DOHH2 (cell line): ENCODE data around the gene FGD6.

Experiments
- H3F3A ChIP-seq: fragments of 200-600 bp; sonication (generic), shearing (Covaris generic); 2 replicates; pipeline ENCODE4 v1.6.0; 2016; ENCODE audit warnings: antibody characterized with exemption, mild to moderate bottlenecking; ENCODE audit not compliant: control insufficient read depth, insufficient read depth
- H3K27ac ChIP-seq: fragments of 200-600 bp; sonication (generic); 2 replicates; pipeline ENCODE4 v1.5.1; 2014; ENCODE audit warnings: low read depth, mild to moderate bottlenecking, low read length, moderate library complexity
- H3K27me3 ChIP-seq: fragments of 200-600 bp; sonication (generic); 2 replicates; pipeline ENCODE4 v1.6.1; 2014; ENCODE audit warnings: mild to moderate bottlenecking, low read length, mixed read lengths; ENCODE audit not compliant: control insufficient read depth
- H3K36me3 ChIP-seq: fragments of 200-600 bp; sonication (generic); 2 replicates; pipeline ENCODE4 v1.6.1; 2014; ENCODE audit warnings: mild to moderate bottlenecking, low read length, moderate library complexity, mixed read lengths; ENCODE audit not compliant: control insufficient read depth
- H3K4me1 ChIP-seq: fragments of 200-600 bp; sonication (generic); 2 replicates; pipeline ENCODE4 v1.6.1; 2014; ENCODE audit warnings: mild to moderate bottlenecking, low read length, mixed read lengths; ENCODE audit not compliant: control insufficient read depth
- H3K4me2 ChIP-seq: fragments of 200-600 bp; sonication (generic); 2 replicates; pipeline ENCODE4 v1.6.0; 2014; ENCODE audit warnings: mild to moderate bottlenecking, low read length, moderate library complexity
- H3K4me3 ChIP-seq: fragments of 200-600 bp; sonication (generic); 2 replicates; pipeline ENCODE4 v1.5.1; 2014; ENCODE audit warnings: mild to moderate bottlenecking, low read length, mixed read lengths
- H3K79me2 ChIP-seq: fragments of 200-600 bp; sonication (generic); 2 replicates; pipeline ENCODE4 v1.6.1; 2014; ENCODE audit warnings: mild to moderate bottlenecking, low read length, mixed read lengths; ENCODE audit not compliant: control insufficient read depth
- H3K9me2 ChIP-seq: fragments of 200-600 bp; sonication (generic); replicated peaks from 2 replicates; pipeline ENCODE4 v1.6.1; 2014; ENCODE audit warnings: mild to moderate bottlenecking, low read length, mixed read lengths; ENCODE audit not compliant: control insufficient read depth
- H3K9me3 ChIP-seq: fragments of 200-600 bp; sonication (generic); 2 replicates; pipeline ENCODE4 v1.6.1; 2014; ENCODE audit warnings: antibody characterized with exemption, low read length, mixed read lengths; ENCODE audit not compliant: control insufficient read depth, insufficient read depth
- H4K20me1 ChIP-seq: fragments of 200-600 bp; sonication (generic); 2 replicates; pipeline ENCODE4 v1.6.0; 2014; ENCODE audit warnings: low read depth, mild to moderate bottlenecking, antibody characterized with exemption, low read length, moderate library complexity; ENCODE audit not compliant: control insufficient read depth, insufficient read depth
- CTCF ChIP-seq: fragments of 200-600 bp; sonication (generic); IDR thresholded peaks from one replicate; pipeline ENCODE4 v1.5.1; 2014; ENCODE audit warnings: antibody characterized with exemption, mild to moderate bottlenecking, low read depth, low read length; ENCODE audit not compliant: poor library complexity, severe bottlenecking
- EZH2phosphoT487 ChIP-seq: fragments of 200-600 bp; sonication (generic); IDR thresholded peaks from 2 replicates; pipeline ENCODE4 v1.6.1; 2017; ENCODE audit warnings: borderline replicate concordance, mild to moderate bottlenecking, antibody characterized with exemption, low read length, moderate library complexity, mixed read lengths

FGD6 gene

GRCh38 chr12:95107362-95107761 is 109.9 kb downstream of the FGD6 start:
- H3K27me3 ChIP-seq = no peaks in the 10 kb centered on the region
- no peak overlapping the region for H3K27ac ChIP-seq
- H3K4me1 ChIP-seq = no peaks in the 10 kb centered on the region
- H3K9me3 ChIP-seq = no peaks in the 10 kb centered on the region
- H3F3A ChIP-seq = no peaks in the 10 kb centered on the region
- no peaks in the 10 kb centered on the region for H3K79me2 ChIP-seq
- H3K9me2 ChIP-seq = no peaks in the 10 kb centered on the region
- H3K36me3 ChIP-seq = peaks cover 87% of the 10 kb centered on the region
- TF ChIP-seq CTCF (no peak), EZH2phosphoT487 (no peak)
- no peak overlapping the region for H3K4me2 ChIP-seq
- H4K20me1 ChIP-seq = 0 out of 2 replicates have a peak, but pooled peaks cover 3% of the 10 kb centered on the region
- no peak overlapping the region for H3K4me3 ChIP-seq

DNA sequence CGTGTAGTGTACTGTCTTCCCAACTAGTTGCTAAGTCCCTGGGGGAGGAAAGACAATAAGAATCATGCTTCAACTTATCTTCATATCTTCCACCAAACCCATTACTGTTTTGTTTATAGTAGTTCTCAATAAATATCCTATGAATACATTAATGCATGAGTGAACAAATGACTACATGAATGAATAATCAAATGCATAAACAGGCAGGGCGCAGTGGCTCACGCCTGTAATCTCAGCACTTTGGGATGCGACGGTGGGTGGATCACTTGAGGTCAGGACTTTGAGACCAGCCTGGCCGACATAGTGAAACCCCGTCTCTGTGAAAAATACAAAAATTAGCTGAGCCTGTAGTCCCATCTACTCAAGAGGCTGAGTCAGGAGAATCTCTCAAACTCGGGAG is 111.7 kb downstream of the FGD6 start:
- no peaks in the 10 kb centered on the region for H3F3A ChIP-seq
- no peaks in the 10 kb centered on the region for H3K9me3 ChIP-seq
- H3K4me1 ChIP-seq = no peaks in the 10 kb centered on the region
- H3K79me2 ChIP-seq = no peaks in the 10 kb centered on the region
- 0 out of 2 replicates have a peak, but pooled peaks cover 3% of the 10 kb centered on the region for H4K20me1 ChIP-seq
- no peaks in the 10 kb centered on the region for H3K27me3 ChIP-seq
- H3K4me3 ChIP-seq = no peak overlapping the region
- no peak for TF ChIP-seq EZH2phosphoT487
- TF ChIP-seq CTCF = no peak
- H3K4me2 ChIP-seq = no peak overlapping the region
- H3K36me3 ChIP-seq = peaks cover 75% of the 10 kb centered on the region
- no peak overlapping the region for H3K27ac ChIP-seq
- no peaks in the 10 kb centered on the region for H3K9me2 ChIP-seq

DNA sequence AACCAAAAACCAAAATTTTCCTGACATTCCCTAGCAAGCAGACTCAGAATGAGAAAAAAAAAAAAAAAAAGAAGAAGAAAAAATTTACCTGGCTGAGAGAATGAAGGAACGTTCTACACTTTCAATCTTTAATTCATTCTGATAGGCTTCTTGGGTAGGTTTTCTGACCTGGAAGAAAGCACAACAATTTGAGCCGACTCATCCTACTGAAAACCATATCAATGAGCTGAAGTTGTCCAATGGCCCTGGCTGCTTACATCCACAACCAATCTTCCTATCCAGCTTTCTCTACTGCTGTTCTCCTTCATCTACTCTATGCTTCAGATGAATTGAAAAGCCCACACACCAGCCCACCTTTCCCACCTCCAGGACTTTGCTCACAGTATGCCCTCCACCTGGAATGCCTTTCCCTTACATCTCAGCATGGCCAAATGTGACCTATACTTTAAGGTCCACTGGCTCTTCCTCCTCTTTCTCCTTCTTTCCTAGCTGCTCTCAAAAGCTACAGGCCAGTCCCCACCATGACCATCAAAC is 112.3 kb downstream of the FGD6 start:
- Histone ChIP-seq H3K4me2 (no peak overlapping the region), H3K4me1 (no peaks in the 10 kb centered on the region), H3K79me2 (no peaks in the 10 kb centered on the region), H3K9me2 (no peaks in the 10 kb centered on the region), H3K9me3 (no peaks in the 10 kb centered on the region), H3K27me3 (no peaks in the 10 kb centered on the region), H3K4me3 (no peak overlapping the region), H3F3A (no peaks in the 10 kb centered on the region), H4K20me1 (0 out of 2 replicates have a peak, but pooled peaks cover 3% of the 10 kb centered on the region), H3K36me3 (peaks cover 79% of the 10 kb centered on the region), H3K27ac (no peak overlapping the region)
- TF ChIP-seq CTCF = no peak
- no peak for TF ChIP-seq EZH2phosphoT487
